Transverse colon (tissue), 4 donors: Measurements from ENCODE around the gene NAA35. TPM values are rescaled to one million over a fixed set of nuclear protein-coding genes. Genes with fewer than 3 reads are reported as not detected.

ENCODE experiments used
- DNase-seq: peaks from one replicate; pipeline ENCODE4 v3.0.0-alpha.2; 2019
- H3K27ac ChIP-seq, 4 donors: fragments of 200-600 bp; sonication (generic); 2 replicates each; pipeline ENCODE4 v1.5.1; 2016 to 2018; ENCODE audit warnings: inconsistent platforms in 4 of 4
- H3K27me3 ChIP-seq: fragments of 200-600 bp; sonication (generic); 2 replicates; pipeline ENCODE4 v1.5.1; 2017; ENCODE audit warnings: inconsistent platforms
- H3K36me3 ChIP-seq, 4 donors: fragments of 200-600 bp; sonication (generic); 2 replicates each; pipeline ENCODE4 v1.5.1; 2017 to 2019; ENCODE audit warnings: inconsistent platforms in 4 of 4
- H3K4me1 ChIP-seq, 4 donors: fragments of 200-600 bp; sonication (generic); 2 replicates each; pipeline ENCODE4 v1.5.1; 2017 to 2020; ENCODE audit warnings: inconsistent platforms in 4 of 4
- H3K4me3 ChIP-seq, 4 donors: fragments of 200-600 bp; sonication (generic); 1 replicate in 1 of 4; 2 replicates in 3 of 4; pipeline versions ENCODE4 v1.5.1 to v1.6.1; 2017 to 2019; ENCODE audit warnings: inconsistent platforms in 4 of 4
- H3K9me3 ChIP-seq, 2 donors: fragments of 200-600 bp; sonication (generic); 2 replicates each; pipeline ENCODE4 v1.5.1; 2017 to 2019; ENCODE audit warnings: inconsistent platforms in 2 of 2
- EP300 ChIP-seq: sonication (generic); formaldehyde crosslinking; IDR thresholded peaks from one replicate; pipeline ENCODE4 v1.6.1; 2017; ENCODE audit warnings: antibody characterized with exemption, low read depth
- POLR2A ChIP-seq: fragments of 450-650 bp; IDR thresholded peaks from one replicate; pipeline ENCODE4 v1.6.1; 2016; ENCODE audit warnings: antibody characterized with exemption, mild to moderate bottlenecking, moderate library complexity
- POLR2AphosphoS5 ChIP-seq, 3 donors: sonication (generic); formaldehyde crosslinking; IDR thresholded peaks; one replicate each; pipeline ENCODE4 v1.6.1; 2016; ENCODE audit warnings: antibody characterized with exemption in 3 of 3
- WGBS, 2 donors: methylation state at CpG; one replicate each; pipeline ENCODE4 v1.1.5; 2018; ENCODE audit warnings: low coverage in 1 of 2; 5-methylcytosine and 5-hydroxymethylcytosine counted together
- in situ Hi-C, 4 donors: fragments of 200-750 bp; cut with MboI; loops; one replicate each; pipeline versions ENCODE4 v1.15.0 to v1.15.1; 2017; ENCODE audit warnings: low sequenced_read_pairs in 3 of 4, low pct_ligation_motif_present in 1 of 4, low pct_unique_long_range_greater_than_20kb in 1 of 4
- intact Hi-C: fragments of 100-400 bp; cut with DNase I; formaldehyde crosslinking; loops from one replicate; pipeline ENCODE4 v1.15.1; 2023; ENCODE audit warnings: low total_unique reads
- total RNA-seq, 4 donors: library from RNA; depleted of rRNA; stranded (reverse); fragments of >200 nt; gene quantifications; one replicate each; pipeline ENCODE4 v1.1.0, GENCODE V29; 2016
- TF ChIP-seq, protein P1 (sequence below), 5 experiments: fragments of 200-600 bp in 3 of 5; fragments of 450-650 bp in 2 of 5; sonication (generic) in 3 of 5; IDR thresholded peaks; 1 replicate in 2 of 5; 2 replicates in 3 of 5; pipeline ENCODE4 v1.5.1; 2016 to 2017; ENCODE audit warnings: antibody characterized with exemption in 5 of 5, inconsistent platforms in 3 of 5, mild to moderate bottlenecking in 2 of 5, moderate library complexity in 1 of 5

The NAA35 gene
- total RNA-seq, 4 donors from 2014 or later: 24.7 to 51.5 (median 34.5) TPM

- no peaks in the 10 kb centered on the region for H3K4me1 ChIP-seq
- TF ChIP-seq, protein P1, sequence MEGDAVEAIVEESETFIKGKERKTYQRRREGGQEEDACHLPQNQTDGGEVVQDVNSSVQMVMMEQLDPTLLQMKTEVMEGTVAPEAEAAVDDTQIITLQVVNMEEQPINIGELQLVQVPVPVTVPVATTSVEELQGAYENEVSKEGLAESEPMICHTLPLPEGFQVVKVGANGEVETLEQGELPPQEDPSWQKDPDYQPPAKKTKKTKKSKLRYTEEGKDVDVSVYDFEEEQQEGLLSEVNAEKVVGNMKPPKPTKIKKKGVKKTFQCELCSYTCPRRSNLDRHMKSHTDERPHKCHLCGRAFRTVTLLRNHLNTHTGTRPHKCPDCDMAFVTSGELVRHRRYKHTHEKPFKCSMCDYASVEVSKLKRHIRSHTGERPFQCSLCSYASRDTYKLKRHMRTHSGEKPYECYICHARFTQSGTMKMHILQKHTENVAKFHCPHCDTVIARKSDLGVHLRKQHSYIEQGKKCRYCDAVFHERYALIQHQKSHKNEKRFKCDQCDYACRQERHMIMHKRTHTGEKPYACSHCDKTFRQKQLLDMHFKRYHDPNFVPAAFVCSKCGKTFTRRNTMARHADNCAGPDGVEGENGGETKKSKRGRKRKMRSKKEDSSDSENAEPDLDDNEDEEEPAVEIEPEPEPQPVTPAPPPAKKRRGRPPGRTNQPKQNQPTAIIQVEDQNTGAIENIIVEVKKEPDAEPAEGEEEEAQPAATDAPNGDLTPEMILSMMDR (IDR thresholded peaks at IDR 0.05): no peak
- TF ChIP-seq EP300 (no peak), POLR2A (no peak), POLR2AphosphoS5 (IDR thresholded peaks at IDR 0.05) (no peak)
- peaks cover 0 to 62% (median 22%) of the 10 kb centered on the region in 4 donors for H3K36me3 ChIP-seq
- H3K4me3 ChIP-seq: no peak overlapping the region
- H3K27ac ChIP-seq: no peak overlapping the region
- no peak for DNase-seq
- intact Hi-C loops (no loop called here), in situ Hi-C loops (no loop called here)
- no peaks in the 10 kb centered on the region for H3K9me3 ChIP-seq
- no peaks in the 10 kb centered on the region for H3K27me3 ChIP-seq
- 77 to 79% methylated on average over 4 of the region's 4 CpGs for WGBS, 2 donors
Observed at GRCh38 chr9:85978496-85978895, 37.5 kb downstream of the NAA35 start.

- no peak for DNase-seq
- no peaks in the 10 kb centered on the region for H3K4me1 ChIP-seq
- H3K4me3 ChIP-seq: no peak overlapping the region
- no peaks in the 10 kb centered on the region for H3K9me3 ChIP-seq
- intact Hi-C loops (no loop called here), in situ Hi-C loops (no loop called here)
- H3K27me3 ChIP-seq: no peaks in the 10 kb centered on the region
- H3K27ac ChIP-seq: no peak overlapping the region
- 80 to 93% methylated on average over 3 of the region's 3 CpGs for WGBS, 2 donors
- H3K36me3 ChIP-seq: peaks cover 0 to 47% (median 15%) of the 10 kb centered on the region in 4 donors
- TF ChIP-seq, protein P1 (IDR thresholded peaks at IDR 0.05): no peak
- TF ChIP-seq EP300 (no peak), POLR2AphosphoS5 (IDR thresholded peaks at IDR 0.05) (no peak)
Observed at GRCh38 chr9:85981369-85981768, 40.4 kb downstream of the NAA35 start.

DNA sequence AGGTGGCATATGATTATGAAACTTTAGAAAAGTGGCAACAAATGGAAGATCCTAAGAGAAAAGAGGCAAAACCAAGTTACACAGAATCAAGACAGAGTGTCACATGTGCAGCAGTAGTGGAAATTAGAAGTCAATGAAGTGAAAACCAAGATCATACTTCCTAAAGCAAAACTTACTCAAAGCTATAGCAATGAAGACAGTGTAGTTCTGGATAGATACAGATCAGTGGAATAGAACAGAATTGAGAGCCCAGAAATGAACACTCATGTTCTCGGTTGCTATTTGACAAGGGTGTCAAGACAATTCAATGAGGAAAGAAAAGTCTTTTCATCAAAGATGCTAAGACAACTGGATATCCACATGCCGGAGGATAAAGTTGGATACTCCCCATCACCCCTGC lies 43.5 kb downstream of the NAA35 start:
- TF ChIP-seq EP300 (no peak), POLR2A (no peak), POLR2AphosphoS5 (IDR thresholded peaks at IDR 0.05) (no peak)
- TF ChIP-seq, protein P1 (IDR thresholded peaks at IDR 0.05): no peak
- peaks cover 0 to 31% (median 9%) of the 10 kb centered on the region in 4 donors for H3K36me3 ChIP-seq
- DNase-seq: no peak
- 93 to 100% methylated on average over 2 of the region's 2 CpGs for WGBS, 2 donors
- H3K4me3 ChIP-seq: no peak overlapping the region
- in situ Hi-C loops: no loop called here
- intact Hi-C loops: no loop called here
- H3K27ac ChIP-seq: no peak overlapping the region
- no peaks in the 10 kb centered on the region for H3K27me3 ChIP-seq
- H3K9me3 ChIP-seq: no peaks in the 10 kb centered on the region
- H3K4me1 ChIP-seq: no peaks in the 10 kb centered on the region

DNA sequence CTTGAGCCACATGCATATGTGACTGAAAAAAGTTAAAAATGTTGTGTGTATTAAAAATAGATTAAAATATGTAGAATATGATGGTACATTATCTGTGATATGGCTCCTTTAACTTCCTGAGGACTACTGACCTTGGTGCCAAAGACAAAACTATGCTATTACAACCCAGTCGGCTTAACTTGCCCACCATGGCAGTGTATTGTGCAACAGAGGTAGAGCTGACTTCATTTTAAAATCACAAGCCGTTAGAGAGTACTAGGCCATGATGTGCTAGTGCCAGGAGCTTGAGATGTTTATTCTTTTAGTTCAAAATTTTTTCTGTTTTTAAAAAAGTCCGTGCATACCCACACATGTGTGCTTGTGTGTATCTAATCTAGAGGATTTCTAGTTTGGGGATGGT lies 46.3 kb downstream of the NAA35 start:
- no peak overlapping the region for H3K27ac ChIP-seq
- WGBS, 2 donors: 89 to 90% methylated on average over 3 of the region's 3 CpGs
- DNase-seq: no peak
- H3K36me3 ChIP-seq: peaks cover 0 to 12% (median 5%) of the 10 kb centered on the region in 4 donors
- H3K27me3 ChIP-seq: no peaks in the 10 kb centered on the region
- in situ Hi-C loops: no loop called here
- no peak for TF ChIP-seq POLR2AphosphoS5 (IDR thresholded peaks at IDR 0.05)
- TF ChIP-seq EP300: no peak
- TF ChIP-seq POLR2A: no peak
- TF ChIP-seq, protein P1 (IDR thresholded peaks at IDR 0.05): no peak
- intact Hi-C loops: no loop called here
- H3K4me1 ChIP-seq: no peaks in the 10 kb centered on the region
- no peaks in the 10 kb centered on the region for H3K9me3 ChIP-seq
- H3K4me3 ChIP-seq: no peak overlapping the region
